GM19395 (cell line): ENCODE data around the gene HK1.
A peak's percentile ranks its signal among the peaks of the same experiment; 100 is the strongest.
"Not testable (repeated sequence)": the region's sequence is repeated elsewhere in the genome, so short reads cannot be mapped to it uniquely, and the experiment has no call there.

ENCODE experiments used
- ATAC-seq: cut with Tn5 transposase; IDR thresholded peaks from one replicate; pipeline ENCODE4 v1.9.1; 2021; ENCODE audit warnings: mild to moderate bottlenecking, moderate library complexity; ENCODE audit not compliant: unreplicated experiment

The HK1 gene

DNA sequence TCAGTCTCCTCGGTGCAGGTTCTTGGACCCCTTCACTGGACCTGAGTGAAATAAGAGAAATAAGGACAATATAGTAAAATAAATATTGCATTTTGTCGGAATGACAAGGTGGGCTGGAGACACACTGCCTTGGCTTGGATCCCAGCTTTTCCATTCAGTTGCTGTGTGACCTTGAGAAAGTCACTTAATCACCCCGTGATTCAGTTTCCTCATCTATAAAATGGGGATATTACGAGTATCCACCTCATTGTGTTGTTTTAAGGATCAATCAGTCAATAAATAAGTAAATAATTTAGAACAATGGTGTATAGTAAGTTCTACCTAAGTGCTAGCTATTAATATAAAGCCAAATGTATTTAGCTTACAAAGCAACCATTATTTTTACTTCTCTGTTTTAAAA lies 29.1 kb downstream of the HK1 start:
- ATAC-seq = no peak

DNA sequence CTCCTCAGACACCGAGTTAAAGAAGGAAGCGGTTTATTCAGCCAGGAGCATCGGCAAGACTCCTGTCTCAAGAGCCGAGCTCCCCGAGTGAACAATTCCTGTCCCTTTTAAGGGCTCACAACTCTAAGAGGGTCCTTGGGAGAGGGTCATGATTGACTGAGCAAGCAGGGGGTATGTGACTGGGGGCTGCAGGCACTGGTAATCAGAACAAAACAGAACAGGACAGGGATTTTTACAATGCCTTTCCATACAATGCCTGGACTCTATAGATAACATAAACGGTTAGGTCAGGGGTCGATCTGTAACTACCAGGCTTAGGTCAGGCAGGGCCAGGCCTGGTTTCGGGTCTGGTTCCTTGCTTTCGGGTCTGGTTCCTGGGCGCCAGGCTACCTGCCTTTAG lies 30.0 kb downstream of the HK1 start:
- not testable (repeated sequence) for ATAC-seq

DNA sequence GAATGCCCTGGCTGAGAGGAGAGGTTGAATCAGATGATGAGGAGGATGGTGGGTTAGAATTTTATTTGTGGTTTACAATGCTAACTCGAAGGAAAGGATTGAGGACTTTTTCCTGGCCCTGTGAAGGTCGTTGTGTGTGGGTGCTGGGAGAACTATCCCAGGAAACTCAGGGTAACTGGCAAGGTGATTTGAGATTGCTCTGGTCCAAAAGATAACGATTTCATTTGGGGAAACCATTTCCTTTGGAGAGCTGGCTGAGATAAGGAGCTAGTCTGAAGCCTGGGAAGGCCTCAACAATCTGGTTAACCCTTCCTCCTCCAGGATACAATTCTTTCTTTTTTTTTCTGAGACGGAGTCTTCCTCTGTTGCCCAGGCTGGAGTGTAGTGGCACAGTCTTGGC lies 33.0 kb downstream of the HK1 start:
- no peak for ATAC-seq

DNA sequence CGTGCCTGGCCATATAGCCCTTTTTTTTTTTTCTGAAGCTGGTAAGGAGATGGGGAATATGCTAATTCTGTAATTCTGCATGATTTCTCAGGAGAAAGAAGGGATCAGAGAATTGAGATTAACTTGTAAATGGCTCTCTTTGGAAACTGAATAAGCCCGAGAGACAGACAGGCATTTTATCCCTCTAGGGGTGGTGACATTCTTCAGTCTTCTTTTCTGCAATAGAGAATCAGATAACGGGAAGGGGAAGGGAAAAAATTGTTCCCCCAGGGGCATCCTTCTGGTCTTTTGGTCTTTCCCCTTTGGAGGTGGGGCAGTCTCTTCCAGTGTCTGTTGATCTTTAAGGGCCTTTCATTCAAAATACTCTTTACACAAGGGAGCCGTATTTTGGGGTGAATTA lies 34.2 kb downstream of the HK1 start:
- ATAC-seq = no peak

DNA sequence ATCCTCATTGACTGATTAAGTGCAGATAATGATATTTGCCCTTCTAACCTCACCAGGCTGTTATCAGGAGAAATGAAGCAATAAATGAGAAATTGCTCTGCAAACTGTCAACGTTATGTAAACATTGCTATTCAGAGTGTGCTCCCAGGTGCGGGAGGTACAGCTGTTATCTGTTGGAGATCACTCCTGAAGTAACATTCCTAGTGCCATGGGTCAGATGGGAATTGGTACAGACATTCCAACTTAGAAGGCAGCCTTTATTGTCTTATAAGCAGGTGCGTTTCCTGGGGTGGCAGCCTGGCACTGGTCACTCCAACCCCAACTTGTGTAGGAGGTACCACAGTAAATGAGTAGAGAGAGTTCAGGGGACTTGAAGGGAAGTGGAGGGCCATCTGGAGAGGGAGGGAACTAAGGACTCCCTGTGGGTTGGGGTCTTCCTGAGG lies 36.8 kb downstream of the HK1 start:
- no peak for ATAC-seq

DNA sequence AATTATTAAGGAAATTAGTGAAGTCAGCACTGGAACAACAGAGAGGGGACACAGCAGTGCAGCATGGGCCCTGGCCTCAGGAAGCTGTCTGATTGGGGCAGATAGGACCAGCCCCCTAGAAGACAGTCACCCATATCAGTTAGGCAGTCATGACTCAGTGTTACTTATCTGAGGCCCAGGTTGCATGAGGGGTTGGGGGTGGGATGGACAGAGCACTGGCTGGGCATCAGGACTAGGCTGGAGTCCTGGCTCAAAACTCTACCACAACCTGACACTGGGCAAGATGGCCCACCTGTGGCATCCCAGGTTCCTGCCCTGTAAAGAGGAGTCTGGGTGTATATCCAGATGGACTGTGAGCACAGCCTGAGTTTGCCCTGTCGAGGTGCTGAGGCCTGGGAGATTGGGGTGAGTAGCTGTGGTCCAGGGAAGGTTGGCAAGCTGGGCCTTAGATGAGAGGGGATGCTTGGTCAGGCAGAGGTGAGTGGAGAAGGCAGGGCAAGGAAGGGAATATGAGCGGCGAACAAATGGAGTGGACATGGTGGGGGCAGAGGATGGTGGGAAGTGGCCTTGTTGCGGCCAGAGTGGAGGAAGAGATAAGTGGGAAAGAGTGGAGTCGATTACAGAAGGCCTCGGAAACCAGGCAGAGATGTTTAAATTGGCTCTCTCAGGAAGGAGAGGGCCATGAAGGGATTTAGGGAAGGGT lies 37.5 kb downstream of the HK1 start:
- ATAC-seq = no peak

DNA sequence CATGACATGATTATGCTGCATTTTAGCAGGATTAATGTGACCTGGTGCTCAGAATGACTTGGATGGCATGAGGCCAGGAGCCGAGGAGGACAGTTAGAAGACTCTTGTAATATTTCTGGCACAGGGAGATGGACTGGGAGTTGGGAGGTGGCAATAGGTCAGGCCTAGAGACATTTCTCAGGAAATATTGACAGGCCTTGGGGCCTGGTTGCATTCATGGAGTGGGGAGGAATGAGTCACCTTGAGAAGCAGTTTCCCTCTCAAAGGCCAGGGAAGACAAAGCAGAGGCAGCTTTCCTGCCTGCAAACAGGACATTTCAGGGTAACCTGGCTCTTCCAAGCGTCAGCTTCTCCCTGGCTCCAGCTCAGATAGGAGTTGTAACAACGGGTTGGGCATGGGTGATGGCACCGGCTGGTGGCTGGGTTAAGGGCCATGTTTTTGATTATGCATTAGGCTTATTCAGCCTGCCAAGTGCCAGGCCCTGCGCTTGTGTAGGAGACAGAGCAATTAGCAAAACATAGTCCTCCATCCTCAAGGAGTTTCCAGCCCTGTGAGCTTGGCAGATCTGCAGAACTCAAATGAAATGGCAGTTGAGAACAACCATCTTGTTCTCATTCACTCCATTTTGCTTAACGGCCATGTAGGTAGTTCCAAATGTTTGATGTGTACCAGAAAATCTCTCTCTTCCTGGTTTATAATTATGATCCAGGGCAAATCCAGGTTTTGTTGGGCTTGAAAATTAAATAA lies 38.2 kb downstream of the HK1 start:
- ATAC-seq = no peak

DNA sequence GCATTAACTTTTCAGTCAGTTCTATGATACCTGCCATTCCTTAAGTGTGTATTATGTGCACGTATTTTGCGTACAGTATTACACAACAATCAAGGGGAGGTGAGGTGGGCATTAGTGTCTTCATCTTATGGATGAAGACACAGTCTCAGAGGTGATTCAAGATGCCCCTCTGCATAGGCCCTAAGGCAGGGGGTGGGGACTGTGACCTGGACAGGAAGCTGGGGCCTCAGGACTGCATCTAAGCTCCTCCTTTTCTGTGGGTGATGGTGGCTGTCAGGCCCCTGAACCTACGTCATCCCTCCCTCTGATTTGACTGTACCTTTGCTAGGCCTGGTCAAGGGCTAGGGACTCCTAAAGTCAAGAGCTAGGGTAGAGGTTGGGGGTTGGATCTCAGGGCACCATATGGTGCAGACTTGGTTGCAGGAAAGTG lies 38.9 kb downstream of the HK1 start:
- peak; percentile 50 for ATAC-seq

DNA sequence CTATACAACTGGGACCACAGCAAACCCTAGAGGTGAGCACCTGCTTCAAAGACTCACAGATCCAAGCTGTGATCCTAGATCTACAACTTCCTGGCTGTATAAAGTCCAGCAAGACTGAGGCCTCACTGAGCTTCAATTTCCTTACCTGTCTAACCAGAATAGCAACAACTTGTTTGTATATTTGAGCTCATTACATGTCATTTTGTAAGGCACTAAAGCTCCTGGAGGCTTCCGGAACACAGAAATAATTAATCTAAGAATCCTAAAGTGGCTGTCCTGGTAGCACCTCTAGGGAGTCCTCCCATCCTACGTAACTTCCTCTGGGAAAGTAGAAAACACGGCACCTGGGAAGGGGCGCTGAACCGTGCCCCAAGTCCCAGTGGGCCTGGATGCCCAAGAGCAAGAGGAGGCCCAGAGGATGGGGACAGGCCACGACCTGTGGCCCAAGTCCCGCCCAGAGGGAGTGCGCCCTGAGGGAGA lies 39.4 kb downstream of the HK1 start:
- peak; percentile 30 for ATAC-seq

DNA sequence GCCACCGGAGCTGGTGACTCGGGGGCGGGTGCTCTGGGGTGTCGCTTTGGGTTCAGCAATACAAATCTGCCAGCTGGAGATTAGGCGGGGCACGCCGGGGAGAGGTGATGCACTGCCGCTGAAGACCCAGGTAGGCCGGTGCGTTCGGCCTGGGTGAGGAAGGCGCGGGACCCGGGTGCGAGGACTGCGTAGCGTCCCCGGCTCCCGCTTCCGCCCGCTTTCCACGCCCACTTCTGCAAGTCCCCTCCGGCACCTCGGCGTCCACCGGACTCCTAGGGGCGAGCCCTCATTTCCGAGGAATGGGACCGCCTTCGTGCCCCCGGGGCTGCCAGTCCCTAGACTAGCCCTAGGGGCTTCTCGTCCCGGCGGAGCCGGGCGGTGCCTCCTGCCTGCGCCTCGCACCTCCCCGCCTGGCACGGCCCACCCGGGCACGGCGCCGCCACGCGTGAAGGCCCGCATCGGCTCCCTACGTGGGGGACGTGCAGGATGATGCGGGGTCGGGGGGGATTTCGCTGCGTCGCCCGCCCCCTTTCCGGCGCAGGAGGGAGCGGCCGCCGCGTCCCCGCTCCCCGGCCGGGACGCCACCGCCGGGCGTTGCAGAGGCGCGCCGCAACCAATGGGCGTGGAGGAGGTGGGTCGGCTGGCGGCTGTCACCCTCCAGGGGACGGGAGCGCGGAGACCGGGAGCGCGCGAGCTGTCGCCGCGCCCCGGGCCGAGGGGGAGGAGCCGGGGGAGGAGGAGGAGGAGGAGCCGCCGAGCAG lies 40.0 kb downstream of the HK1 start:
- peak; percentile 77 for ATAC-seq

DNA sequence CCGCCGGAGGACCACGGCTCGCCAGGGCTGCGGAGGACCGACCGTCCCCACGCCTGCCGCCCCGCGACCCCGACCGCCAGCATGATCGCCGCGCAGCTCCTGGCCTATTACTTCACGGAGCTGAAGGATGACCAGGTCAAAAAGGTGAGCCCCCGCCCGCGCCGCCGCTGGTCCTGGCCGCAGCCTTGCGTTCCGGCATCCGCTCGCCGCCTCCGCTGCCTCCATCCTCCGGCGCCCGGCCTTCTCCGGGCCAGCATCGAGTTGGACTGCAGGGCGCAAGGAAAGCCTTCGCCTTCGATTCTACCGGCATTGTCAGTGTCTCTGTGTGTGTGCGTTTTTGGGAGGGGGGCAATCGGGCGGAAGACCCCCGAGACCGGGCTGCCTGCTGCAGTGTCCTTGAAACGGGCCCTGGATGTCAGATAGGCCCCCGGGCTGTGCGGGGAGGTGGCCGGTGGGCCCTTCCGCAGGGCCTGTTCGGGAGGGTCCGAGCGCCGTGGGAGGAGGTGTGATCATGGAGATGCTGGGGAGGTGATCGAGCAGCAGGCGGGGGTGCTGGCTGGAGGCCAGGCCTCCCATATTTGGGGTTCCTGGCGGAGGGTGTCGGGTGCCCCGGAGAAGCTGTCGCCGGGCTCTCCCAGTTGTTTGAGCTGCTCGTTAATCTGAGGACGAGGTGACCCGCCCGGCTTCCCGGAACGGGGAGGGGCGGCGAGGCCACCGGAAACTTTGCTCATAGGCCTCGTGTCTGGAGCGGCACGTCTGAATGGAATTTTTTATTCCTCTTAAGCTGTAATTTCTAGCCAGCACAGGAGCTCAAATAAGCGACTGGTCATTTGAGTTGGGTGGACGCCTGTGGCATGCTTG lies 40.8 kb downstream of the HK1 start:
- ATAC-seq = peak; percentile 33

DNA sequence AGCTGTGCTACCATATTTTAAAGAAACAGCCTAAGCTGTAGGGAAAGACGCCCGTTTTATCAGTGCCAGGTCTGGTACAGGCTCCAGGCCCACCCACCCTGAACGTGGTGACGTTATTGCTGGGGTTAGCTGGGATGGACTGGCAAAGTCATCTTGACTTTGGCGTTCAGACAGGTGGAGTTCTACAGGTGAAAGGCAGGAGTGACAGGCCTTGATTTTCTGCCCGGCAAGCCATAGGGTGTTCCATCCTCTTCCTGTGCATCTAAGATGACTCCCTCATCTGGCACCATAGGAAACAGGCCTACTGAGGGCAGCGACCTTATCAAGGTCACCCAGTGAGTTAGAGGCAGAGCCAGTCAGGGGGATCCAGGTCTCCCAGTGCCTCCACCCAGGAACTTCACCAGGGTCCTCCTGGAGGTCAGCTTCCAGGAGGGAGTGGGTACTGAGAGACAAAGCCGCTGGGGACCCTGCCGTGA lies 41.6 kb downstream of the HK1 start:
- no peak for ATAC-seq

DNA sequence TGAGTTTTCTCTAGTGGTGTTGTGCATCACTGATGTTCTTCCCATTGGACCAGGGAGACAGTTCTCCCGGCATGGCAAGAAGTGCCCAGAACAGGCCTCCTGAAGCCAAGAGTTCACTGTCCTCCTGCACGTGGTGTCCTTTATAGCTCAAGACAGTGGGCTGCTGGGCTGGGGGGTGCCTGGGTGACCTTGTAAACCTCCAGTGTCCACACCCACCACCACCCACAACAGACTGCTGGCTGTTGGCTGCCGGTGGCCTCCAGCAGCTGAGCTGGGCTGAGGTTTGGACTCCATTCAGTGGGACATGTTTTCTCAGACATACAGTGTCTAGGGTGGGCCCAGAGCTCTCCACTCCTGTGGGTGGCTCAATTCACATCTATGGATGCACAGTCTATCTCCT lies 42.2 kb downstream of the HK1 start:
- ATAC-seq = no peak

DNA sequence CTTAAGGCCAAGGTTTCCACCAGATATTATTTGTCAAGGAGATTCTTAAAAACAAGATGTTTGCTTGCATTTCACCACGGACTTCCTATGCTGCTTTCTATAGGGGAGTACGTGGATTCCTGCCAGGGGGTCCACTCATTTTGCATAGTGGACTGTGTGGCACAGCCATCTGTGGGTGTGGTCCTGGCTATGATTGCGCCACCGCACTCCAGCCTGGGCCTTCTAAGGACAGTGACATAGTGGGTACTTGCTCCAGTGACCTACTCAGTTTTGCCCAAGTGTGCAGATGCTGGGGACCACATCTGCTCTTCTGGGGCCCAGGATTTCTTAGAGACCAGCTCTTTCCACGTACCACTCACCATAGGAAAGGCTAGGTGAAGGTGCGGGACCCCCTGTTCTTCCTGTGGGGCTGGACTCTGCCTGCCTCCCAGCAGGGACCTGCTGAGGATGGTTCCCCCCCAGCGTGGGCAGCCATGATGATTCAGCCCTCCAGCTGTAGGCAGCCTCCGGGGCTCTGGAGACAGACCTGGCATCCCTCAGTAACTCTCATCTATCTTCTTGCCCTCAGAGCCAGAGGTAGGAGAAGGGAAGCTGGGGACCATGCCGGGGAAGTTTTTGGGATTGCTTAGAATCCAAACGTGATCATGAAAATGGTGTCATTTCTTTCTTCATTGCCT lies 42.9 kb downstream of the HK1 start:
- no peak for ATAC-seq

DNA sequence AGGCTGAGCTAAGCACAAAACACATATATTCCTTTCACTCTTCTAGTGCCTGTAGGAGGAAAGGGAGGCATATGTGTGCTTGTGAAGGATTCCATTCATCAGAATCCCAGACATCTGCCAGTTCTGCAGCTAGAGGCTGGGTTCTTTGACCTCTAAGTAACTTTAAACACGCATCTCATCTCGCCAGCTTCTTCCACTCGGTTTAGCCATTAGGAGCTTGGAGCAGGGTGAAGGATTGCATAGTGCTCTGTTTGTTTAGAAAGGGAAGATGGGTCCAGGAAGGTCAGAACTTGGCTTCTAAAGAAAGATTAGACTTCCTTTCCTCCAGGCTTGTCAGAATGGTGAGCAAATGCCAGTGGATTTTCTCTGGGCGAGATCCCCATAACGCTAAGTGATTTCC lies 43.6 kb downstream of the HK1 start:
- no peak for ATAC-seq

DNA sequence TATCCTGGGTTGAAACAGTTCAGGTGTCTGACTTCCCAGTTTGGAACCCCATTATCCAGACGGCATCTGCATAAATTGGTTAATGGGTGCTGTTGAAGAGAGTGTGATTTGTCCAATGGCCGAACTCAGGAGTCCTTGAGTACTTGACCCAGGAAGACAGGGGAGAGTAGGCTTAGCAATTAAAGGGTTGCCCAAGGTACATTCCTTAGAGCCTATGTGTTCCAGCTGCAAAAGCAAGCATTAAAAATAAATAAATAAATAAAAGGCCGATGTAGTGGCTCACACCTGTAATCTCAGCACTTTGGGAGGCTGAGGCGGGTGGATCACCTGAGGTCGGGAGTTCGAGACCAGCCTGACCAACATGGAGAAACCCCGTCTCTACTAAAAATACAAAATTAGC lies 44.0 kb downstream of the HK1 start:
- not testable (repeated sequence) for ATAC-seq

DNA sequence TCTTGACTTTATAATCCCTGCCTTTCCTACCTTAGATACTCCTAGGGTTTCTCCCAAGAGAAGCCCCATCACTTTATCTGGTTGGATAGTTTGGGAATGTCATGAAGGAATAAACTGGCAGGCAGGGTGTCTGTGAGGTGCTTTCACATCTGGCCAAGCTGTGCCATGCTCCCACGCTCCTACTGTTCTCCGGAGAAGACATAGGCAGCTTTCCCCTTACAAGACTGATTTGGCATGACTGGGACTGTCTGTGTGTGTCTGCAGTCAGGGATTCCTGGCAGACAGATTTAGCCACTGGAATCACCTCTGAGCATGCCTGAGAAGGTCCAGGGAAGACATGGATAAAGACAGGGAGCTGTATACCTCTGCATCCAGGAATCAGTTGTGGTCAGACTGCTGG lies 45.3 kb downstream of the HK1 start:
- ATAC-seq = no peak

DNA sequence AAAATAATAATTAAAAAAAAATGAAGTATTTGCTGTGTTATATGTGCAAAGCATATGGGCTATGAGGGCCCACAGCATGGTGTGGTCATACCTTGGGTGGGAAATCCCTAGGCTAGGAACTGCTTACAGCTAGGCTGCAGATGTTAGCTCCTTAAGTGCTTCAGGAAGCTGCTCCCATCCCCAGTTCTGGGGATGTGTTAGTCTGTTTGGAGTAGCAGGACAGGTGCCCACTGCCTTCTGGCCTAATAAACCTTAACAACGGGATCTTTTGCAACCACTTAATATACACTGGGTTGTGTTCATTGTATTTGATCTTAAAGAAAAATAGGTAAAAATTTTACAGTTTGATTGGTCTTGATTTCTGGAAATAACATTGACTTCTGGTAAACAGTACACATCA lies 46.3 kb downstream of the HK1 start:
- ATAC-seq = no peak

DNA sequence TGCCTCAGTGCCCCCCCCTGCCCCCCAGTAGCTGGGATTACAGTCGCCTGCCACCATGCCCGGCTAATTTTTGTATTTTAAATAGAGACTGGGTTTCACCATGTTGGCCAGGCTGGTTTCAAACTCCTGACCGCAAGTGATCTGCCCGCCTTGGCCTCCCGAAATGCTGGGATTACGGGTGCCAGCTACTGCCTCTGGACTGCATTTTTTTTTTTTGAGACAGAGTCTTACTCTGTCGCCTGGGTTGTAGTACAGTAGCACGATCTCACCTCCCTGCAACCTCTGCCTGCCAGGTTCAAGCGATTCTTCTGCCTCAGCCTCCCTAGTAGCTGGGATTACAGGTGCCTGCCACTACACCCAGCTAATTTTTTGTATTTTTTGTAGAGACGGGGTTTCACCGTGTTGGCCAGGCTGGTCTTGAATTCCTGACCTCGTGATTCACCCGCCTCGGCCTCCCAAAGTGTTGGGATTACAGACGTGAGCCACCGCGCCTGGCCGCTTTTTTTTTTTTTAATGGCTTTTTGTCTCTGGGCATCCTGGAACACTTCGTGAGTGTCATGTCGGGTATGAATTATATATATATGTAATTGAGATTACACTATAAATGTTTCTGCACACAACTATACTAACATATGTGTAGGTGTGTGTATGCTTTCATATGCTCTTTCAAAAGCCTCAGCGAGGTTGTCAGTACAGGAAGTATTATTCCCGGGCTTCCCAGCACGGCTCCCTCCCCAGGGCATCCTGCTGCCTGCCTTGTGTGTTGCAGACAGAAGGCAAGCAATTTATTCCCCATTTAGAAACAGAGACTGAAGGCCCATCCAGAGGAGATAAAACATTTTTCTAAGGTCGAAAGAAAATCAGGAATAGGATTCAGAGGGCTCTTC lies 47.6 kb downstream of the HK1 start:
- not testable (repeated sequence) for ATAC-seq
